Neuronal stem cell (in vitro differentiated cells): ENCODE results near the gene ZFAND2B.
"Not testable (repeated sequence)": the region's sequence is repeated elsewhere in the genome, so short reads cannot be mapped to it uniquely, and the experiment has no call there.

Experiments used
- DNase-seq: peaks from one replicate; pipeline ENCODE4 v3.0.0-alpha.2; 2013; ENCODE audit warnings: low spot score
- H2AFZ ChIP-seq: one replicate; pipeline ENCODE4 v1.6.1; 2013; ENCODE audit warnings: mild to moderate bottlenecking, low read length, inconsistent platforms
- H2AK5ac ChIP-seq: 2 replicates; pipeline ENCODE4 v1.6.1; 2013; ENCODE audit warnings: low read depth, mild to moderate bottlenecking, inconsistent platforms, low read length, moderate library complexity, mixed read lengths
- H2BK120ac ChIP-seq: 2 replicates; pipeline ENCODE4 v1.6.1; 2013; ENCODE audit warnings: low read depth, mild to moderate bottlenecking, inconsistent platforms, low read length, moderate library complexity, mixed read lengths
- H2BK12ac ChIP-seq: one replicate; pipeline ENCODE4 v1.6.1; 2013; ENCODE audit warnings: low read length, inconsistent platforms
- H2BK15ac ChIP-seq: 2 replicates; pipeline ENCODE4 v1.6.1; 2013; ENCODE audit warnings: mild to moderate bottlenecking, low read length, inconsistent platforms, mixed read lengths
- H2BK5ac ChIP-seq: one replicate; pipeline ENCODE4 v1.6.1; 2013; ENCODE audit warnings: inconsistent platforms, mild to moderate bottlenecking, low read length, moderate library complexity
- H3K14ac ChIP-seq: one replicate; pipeline ENCODE4 v1.6.1; 2013; ENCODE audit warnings: low read length, inconsistent platforms
- H3K18ac ChIP-seq: 2 replicates; pipeline ENCODE4 v1.6.1; 2013; ENCODE audit warnings: low read length, inconsistent platforms
- H3K23ac ChIP-seq: 2 replicates; pipeline ENCODE4 v1.6.1; 2013; ENCODE audit warnings: low read depth, mild to moderate bottlenecking, mixed read lengths, low read length, inconsistent platforms; ENCODE audit not compliant: poor library complexity
- H3K27ac ChIP-seq: replicated peaks from 3 replicates; pipeline ENCODE4 v1.5.1; 2013; ENCODE audit warnings: low read length, inconsistent platforms
- H3K27me3 ChIP-seq, 3 experiments: 2 replicates each; pipeline ENCODE4 v1.6.1; 2013; ENCODE audit warnings: low read length in 3 of 3, mild to moderate bottlenecking in 2 of 3, inconsistent platforms in 1 of 3, low read depth in 1 of 3, mixed read lengths in 1 of 3, moderate library complexity in 1 of 3; ENCODE audit not compliant: control insufficient read depth in 3 of 3, insufficient read depth in 3 of 3
- H3K36me3 ChIP-seq, 2 donors: replicated peaks in 1 of 2; 2 replicates each; pipeline ENCODE4 v1.6.1; 2013; ENCODE audit warnings: low read length in 2 of 2; ENCODE audit not compliant: control insufficient read depth in 2 of 2, insufficient read depth in 2 of 2
- H3K4ac ChIP-seq: 2 replicates; pipeline ENCODE4 v1.6.1; 2013; ENCODE audit warnings: inconsistent platforms, mild to moderate bottlenecking, low read length, moderate library complexity
- H3K4me1 ChIP-seq, 2 donors: 1 replicate in 1 of 2; 2 replicates in 1 of 2; pipeline ENCODE4 v1.6.1; 2013; ENCODE audit warnings: low read length in 2 of 2, low read depth in 1 of 2; ENCODE audit not compliant: control insufficient read depth in 2 of 2, insufficient read depth in 1 of 2
- H3K4me2 ChIP-seq: one replicate; pipeline ENCODE4 v1.6.1; 2013; ENCODE audit warnings: mild to moderate bottlenecking, low read length, inconsistent platforms; ENCODE audit not compliant: insufficient read depth, poor library complexity, severe bottlenecking
- H3K4me3 ChIP-seq, 2 donors: 2 replicates each; pipeline ENCODE4 v1.5.1; 2013; ENCODE audit warnings: low read length in 2 of 2, mild to moderate bottlenecking in 2 of 2, inconsistent platforms in 1 of 2, moderate library complexity in 1 of 2
- H3K79me1 ChIP-seq: one replicate; pipeline ENCODE4 v1.6.1; 2013; ENCODE audit warnings: low read depth, mild to moderate bottlenecking, inconsistent platforms, low read length, moderate library complexity
- H3K9ac ChIP-seq: one replicate; pipeline ENCODE4 v1.6.1; 2013; ENCODE audit warnings: mild to moderate bottlenecking, low read depth, low read length, inconsistent platforms; ENCODE audit not compliant: poor library complexity
- H3K9me3 ChIP-seq, 2 donors: replicated peaks in 1 of 2; 2 replicates each; pipeline versions ENCODE3 to v1.6.1; 2013; ENCODE audit warnings: low read length in 2 of 2, mild to moderate bottlenecking in 2 of 2, inconsistent platforms in 1 of 2, low read depth in 1 of 2, mixed read lengths in 1 of 2, moderate library complexity in 1 of 2; ENCODE audit not compliant: control insufficient read depth in 2 of 2, insufficient read depth in 1 of 2
- H4K8ac ChIP-seq: one replicate; pipeline ENCODE4 v1.6.1; 2013; ENCODE audit warnings: low read depth, mild to moderate bottlenecking, inconsistent platforms, low read length, moderate library complexity
- H4K91ac ChIP-seq: one replicate; pipeline ENCODE4 v1.6.1; 2013; ENCODE audit warnings: low read length, low read depth, mild to moderate bottlenecking, inconsistent platforms; ENCODE audit not compliant: poor library complexity
- WGBS, 2 donors: extraction: QIAGEN DNeasy Blood & Tissue Kit; methylation state at CpG; one replicate each; pipeline ENCODE4 v1.1.7; 2013; ENCODE audit warnings: missing lambda C conversion rate in 2 of 2, mixed read lengths in 1 of 2; ENCODE audit not compliant: insufficient read length in 2 of 2, insufficient replicate concordance in 1 of 2; ENCODE audit errors: extremely low coverage in 2 of 2; 5-methylcytosine and 5-hydroxymethylcytosine counted together

Gene ZFAND2B

GRCh38 chr2:219258942-219259341, 52.4 kb downstream of the ZFAND2B start:
- not testable (repeated sequence) for H3K27ac ChIP-seq, H3K9me3 ChIP-seq, H3K4ac ChIP-seq, H3K4me1 ChIP-seq, H3K4me2 ChIP-seq, H2BK15ac ChIP-seq, H2AFZ ChIP-seq, H3K23ac ChIP-seq, H3K4me3 ChIP-seq, H2BK5ac ChIP-seq, H4K8ac ChIP-seq, H3K18ac ChIP-seq, H2BK12ac ChIP-seq, H2BK120ac ChIP-seq, DNase-seq, H3K36me3 ChIP-seq, H3K14ac ChIP-seq, H4K91ac ChIP-seq, H2AK5ac ChIP-seq, H3K9ac ChIP-seq, H3K79me1 ChIP-seq
- WGBS, 2 donors = no CpG with 5 or more reads among the region's 10 CpGs
- H3K27me3 ChIP-seq = peaks cover 11 to 69% (median 33%) of the 10 kb centered on the region in 3 experiments
